Left lung (tissue), 10 donors: Measurements from ENCODE around the gene LAMC3. TPM values are rescaled to one million over a fixed set of nuclear protein-coding genes. Genes with fewer than 3 reads are reported as not detected.

ENCODE experiments used
- ATAC-seq: fragments of 200-7000 bp; cut with Tn5 transposase; one replicate; pipeline ENCODE4 v1.9.1; 2020; ENCODE audit warnings: moderate library complexity
- DNase-seq, 4 donors: peaks; one replicate each; pipeline ENCODE4 v3.0.0-alpha.2; 2013 to 2020
- H3K27ac ChIP-seq, 2 donors: fragments of 200-600 bp; sonication (generic) in 1 of 2; one replicate each; pipeline versions ENCODE4 v1.5.0 to v1.8.0; 2020 to 2021
- H3K27me3 ChIP-seq, 2 donors: fragments of 200-600 bp; sonication (generic) in 1 of 2; one replicate each; pipeline versions ENCODE4 v1.5.0 to v1.8.0; 2020 to 2021
- H3K36me3 ChIP-seq, 2 donors: fragments of 200-600 bp; sonication (generic) in 1 of 2; one replicate each; pipeline versions ENCODE4 v1.5.0 to v1.8.0; 2020 to 2021
- H3K4me1 ChIP-seq, 2 donors: fragments of 200-600 bp; one replicate each; pipeline ENCODE4 v1.8.0; 2021
- H3K4me3 ChIP-seq, 2 donors: fragments of 200-600 bp; sonication (generic) in 1 of 2; one replicate each; pipeline versions ENCODE4 v1.5.0 to v1.8.0; 2020 to 2021; ENCODE audit warnings: mild to moderate bottlenecking in 1 of 2
- H3K9me3 ChIP-seq, 2 donors: fragments of 200-600 bp; sonication (generic) in 1 of 2; one replicate each; pipeline versions ENCODE4 v1.5.0 to v1.8.0; 2020 to 2021
- CTCF ChIP-seq, 2 donors: fragments of 200-600 bp; sonication (generic) in 1 of 2; IDR thresholded peaks; one replicate each; pipeline versions ENCODE4 v1.5.0 to v1.8.0; 2021; ENCODE audit warnings: antibody characterized with exemption in 2 of 2
- intact Hi-C, 2 donors: fragments of 100-400 bp; cut with DNase I; formaldehyde crosslinking; loops; one replicate each; pipeline versions ENCODE4 v1.11.2 to v1.14.2; 2022
- polyA plus RNA-seq, 6 donors: library from polyadenylated mRNA; unstranded; fragments of 120-200 nt; gene quantifications; one replicate each; pipeline ENCODE4 v1.2.1, GENCODE V29; 2013; ENCODE audit not compliant: insufficient read length in 6 of 6
- total RNA-seq, 2 donors: library from RNA; stranded (reverse); fragmentation: NEBNext Ultra II Directional; extraction: Animal tissue kit (Norgen Biotek cat#: 25700); gene quantifications; one replicate each; pipeline ENCODE4 v1.2.1, GENCODE V29; 2021
- donor health status: DM: no; HTN: yes; CAD: no.
- donor health status: DM: no; HTN: no; CAD: no.

The LAMC3 gene
- total and polyA plus RNA-seq, 8 donors = 9.2 to 25.5 (median 14.3) TPM

GRCh38 chr9:131013015-131013755 lies 4.2 kb downstream of the LAMC3 start:
- intact Hi-C loops = no loop called here
- DNase-seq = no peak
- Histone ChIP-seq H3K4me1 (peaks cover 0 to 4% of the 10 kb centered on the region in 2 donors), H3K9me3 (no peaks in the 10 kb centered on the region), H3K36me3 (no peaks in the 10 kb centered on the region), H3K4me3 (no peak overlapping the region), H3K27ac (no peak overlapping the region), H3K27me3 (peaks cover 17 to 94% of the 10 kb centered on the region in 2 donors)
- no peak for TF ChIP-seq CTCF (IDR thresholded peaks at IDR 0.05)
- ATAC-seq = no peak

- H3K27me3 ChIP-seq = peaks cover 9 to 93% of the 10 kb centered on the region in 2 donors
- H3K4me1 ChIP-seq = peaks cover 0 to 4% of the 10 kb centered on the region in 2 donors
- DNase-seq = peak in 1 of 4 donors; percentile 64
- no peaks in the 10 kb centered on the region for H3K36me3 ChIP-seq
- intact Hi-C loops = no loop called here
- no peaks in the 10 kb centered on the region for H3K9me3 ChIP-seq
- H3K27ac ChIP-seq = no peak overlapping the region
- TF ChIP-seq CTCF (IDR thresholded peaks at IDR 0.05) = no peak
- ATAC-seq = no peak
- no peak overlapping the region for H3K4me3 ChIP-seq
Observed at GRCh38 chr9:131013771-131014676, 5.0 kb downstream of the LAMC3 start.

GRCh38 chr9:131015112-131015511 lies 6.1 kb downstream of the LAMC3 start:
- ATAC-seq (no peak), DNase-seq (peak in 1 of 4 donors; percentile 18)
- Histone ChIP-seq H3K9me3 (no peaks in the 10 kb centered on the region), H3K27ac (no peak overlapping the region), H3K4me3 (no peak overlapping the region), H3K36me3 (no peaks in the 10 kb centered on the region), H3K27me3 (peaks cover 0 to 82% of the 10 kb centered on the region in 2 donors), H3K4me1 (no peaks in the 10 kb centered on the region)
- intact Hi-C loops = no loop called here
- TF ChIP-seq CTCF (IDR thresholded peaks at IDR 0.05) = no peak

GRCh38 chr9:131015876-131016397 lies 7.0 kb downstream of the LAMC3 start:
- no peak for ATAC-seq
- no peaks in the 10 kb centered on the region for H3K36me3 ChIP-seq
- no peaks in the 10 kb centered on the region for H3K9me3 ChIP-seq
- no peak overlapping the region for H3K27ac ChIP-seq
- peak in 1 of 4 donors; percentile 1 for DNase-seq
- TF ChIP-seq CTCF (IDR thresholded peaks at IDR 0.05) = no peak
- no peaks in the 10 kb centered on the region for H3K4me1 ChIP-seq
- no peak overlapping the region for H3K4me3 ChIP-seq
- intact Hi-C loops = no loop called here
- H3K27me3 ChIP-seq = peaks cover 0 to 77% of the 10 kb centered on the region in 2 donors

GRCh38 chr9:131017067-131017466 lies 8.1 kb downstream of the LAMC3 start:
- Histone ChIP-seq H3K36me3 (no peaks in the 10 kb centered on the region), H3K4me3 (no peak overlapping the region), H3K9me3 (no peaks in the 10 kb centered on the region)

More at GRCh38 chr9:131017067-131017466, 8.1 kb downstream of the LAMC3 start:
- TF ChIP-seq CTCF (IDR thresholded peaks at IDR 0.05) = no peak
- Histone ChIP-seq H3K4me1 (no peaks in the 10 kb centered on the region), H3K27me3 (peaks cover 0 to 69% of the 10 kb centered on the region in 2 donors), H3K27ac (no peak overlapping the region)
- intact Hi-C loops = no loop called here
- DNase-seq (peak in 1 of 4 donors; percentile 73), ATAC-seq (no peak)
